K562 treated with DMSO at 1 percent for 12 hours (cell line): Measurements from ENCODE around the gene SMIM26. TPM values are rescaled to one million over a fixed set of nuclear protein-coding genes. Genes with fewer than 3 reads are reported as not detected.

Experiments used
- total RNA-seq: library from RNA; unstranded; fragments of 300-600 nt; gene quantifications from 2 replicates; pipeline ENCODE4 v1.2.3, GENCODE V29; 2022; ENCODE audit not compliant: insufficient read depth

Gene SMIM26, protein sequence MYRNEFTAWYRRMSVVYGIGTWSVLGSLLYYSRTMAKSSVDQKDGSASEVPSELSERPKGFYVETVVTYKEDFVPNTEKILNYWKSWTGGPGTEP
- 85.8 and 121 TPM in 2 replicates for total RNA-seq

DNA sequence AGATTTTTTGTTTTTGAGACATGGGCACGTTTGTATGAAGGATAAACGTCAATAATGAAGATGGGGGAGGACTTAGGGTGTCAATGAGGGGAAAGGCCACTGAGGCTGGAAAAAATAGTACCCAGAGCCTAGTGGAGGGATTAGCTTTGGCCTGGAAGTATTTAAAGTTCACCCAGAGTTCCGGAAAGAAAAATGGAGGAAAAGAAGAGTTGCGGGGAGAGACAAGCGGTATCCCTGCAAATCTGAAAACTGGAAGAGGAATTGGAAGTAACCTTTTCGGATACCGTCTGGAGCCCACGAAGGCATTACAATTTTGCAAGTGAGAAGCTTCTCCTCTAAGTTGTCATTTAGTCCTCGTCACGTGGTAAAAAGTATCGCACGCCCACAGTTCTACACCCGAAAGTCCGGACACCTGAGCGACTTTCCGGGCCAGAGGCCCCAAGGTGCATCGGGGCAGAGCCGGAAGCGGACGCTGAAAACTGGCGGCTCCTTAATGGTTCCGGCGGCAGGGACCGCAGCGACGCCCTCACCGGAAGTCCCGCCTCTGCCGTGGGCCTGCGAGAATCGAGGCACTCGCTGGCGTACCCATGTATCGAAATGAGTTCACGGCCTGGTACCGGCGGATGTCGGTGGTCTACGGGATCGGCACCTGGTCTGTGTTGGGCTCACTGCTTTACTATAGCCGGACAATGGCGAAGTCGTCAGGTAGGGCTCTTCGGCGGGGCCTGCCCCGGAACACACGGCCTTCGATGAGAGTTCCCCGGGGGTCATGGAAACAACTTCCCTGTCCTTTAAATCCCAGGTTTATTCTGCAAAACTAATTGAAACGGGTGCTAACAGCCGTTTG, at the start of gene SMIM26:
Gene SMIM26, plus strand, starts transcription at position 541 of the 847 bp plus-strand sequence. Its CDS starts 47 bp downstream, at position 588.

DNA sequence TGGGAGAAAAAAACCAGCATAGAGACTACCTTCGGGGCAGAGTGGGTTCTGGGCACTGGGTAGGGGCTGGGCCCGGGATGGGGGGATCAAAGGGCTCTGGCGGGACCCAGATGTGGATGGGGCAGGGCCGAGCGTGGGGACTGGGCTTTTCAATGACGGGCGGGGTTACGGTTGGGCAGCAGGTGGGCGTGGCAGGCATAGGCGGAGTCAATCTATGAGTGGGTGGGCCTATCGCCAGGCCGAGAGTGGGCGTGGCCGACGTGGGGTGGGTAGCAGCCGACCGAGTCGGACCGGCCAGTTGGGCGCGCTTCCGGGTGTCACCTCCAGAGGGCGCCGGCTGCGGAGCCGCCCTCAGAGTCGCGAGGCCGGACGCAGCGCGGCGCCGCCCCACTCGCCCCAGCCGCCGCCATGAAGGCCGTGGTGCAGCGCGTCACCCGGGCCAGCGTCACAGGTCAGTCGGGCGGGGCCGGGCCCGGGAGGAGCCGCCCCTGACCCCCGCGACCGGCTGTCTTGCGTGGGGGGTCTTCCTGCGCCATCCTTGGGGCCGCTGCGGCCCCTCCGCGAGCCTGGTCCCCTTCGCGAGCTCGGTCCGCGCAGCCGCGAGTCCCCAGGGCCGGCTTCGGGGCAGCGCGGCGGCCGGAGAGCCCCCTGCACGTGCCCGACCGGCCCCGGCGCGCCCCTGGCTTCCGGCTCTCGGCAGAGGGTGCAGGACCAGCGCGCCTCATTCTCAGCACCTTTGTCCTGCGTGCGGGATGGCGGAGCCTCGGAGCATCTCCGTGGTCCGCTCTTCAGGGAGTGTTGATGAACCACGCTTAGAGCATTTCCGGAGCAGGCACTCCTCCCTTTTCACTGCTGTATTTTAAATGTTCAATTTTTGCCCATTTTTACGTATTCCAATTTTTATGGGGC, 20.7 kb downstream of the SMIM26 start, which contains the start of gene DTD1:
Gene DTD1, plus strand, starts transcription at position 390 of the 909 bp plus-strand sequence. Its CDS starts 19 bp downstream, at position 409.

Other genes starting within 250 kb of the SMIM26 start
- 0.49 TPM in 1 of 2 replicates, not detected in the other for gene DZANK1, start 100.4 kb upstream of the SMIM26 start, total RNA-seq
- gene POLR3F, start 100.0 kb upstream of the SMIM26 start, total RNA-seq, result 3.4 and 8.4 TPM in 2 replicates
- gene RBBP9, start 70.2 kb upstream of the SMIM26 start, total RNA-seq, result 0.85 and 1.3 TPM in 2 replicates
- gene SEC23B, start 59.5 kb upstream of the SMIM26 start, total RNA-seq, result 28.8 and 51.6 TPM in 2 replicates
- gene DTD1, start 20.6 kb downstream of the SMIM26 start, total RNA-seq, result 54.0 and 59.9 TPM in 2 replicates
- gene SCP2D1, start 246.4 kb downstream of the SMIM26 start, total RNA-seq, result not detected in 2 replicates